Endodermal cell (in vitro differentiated cells): ENCODE results near the gene CRACDL. TPM values are rescaled to one million over a fixed set of nuclear protein-coding genes. Genes with fewer than 3 reads are reported as not detected.

Experiments used
- DNase-seq: peaks from one replicate; pipeline ENCODE4 v3.0.0-alpha.2; 2017
- H3K27ac ChIP-seq: 2 replicates; pipeline ENCODE4 v1.5.1; 2013; ENCODE audit warnings: mild to moderate bottlenecking, low read depth, low read length, moderate library complexity
- H3K27me3 ChIP-seq: 2 replicates; pipeline ENCODE4 v1.6.1; 2013; ENCODE audit warnings: mild to moderate bottlenecking, low read length, moderate library complexity; ENCODE audit not compliant: insufficient read depth, control insufficient read depth, poor library complexity, severe bottlenecking
- H3K36me3 ChIP-seq: 2 replicates; pipeline ENCODE4 v1.7.0; 2013; ENCODE audit warnings: mild to moderate bottlenecking, low read length, moderate library complexity; ENCODE audit not compliant: control insufficient read depth, insufficient read depth
- H3K4me1 ChIP-seq: one replicate; pipeline ENCODE4 v1.7.0; 2013; ENCODE audit warnings: low read length; ENCODE audit not compliant: control insufficient read depth, insufficient read depth
- H3K4me3 ChIP-seq: 2 replicates; pipeline ENCODE4 v1.5.1; 2013; ENCODE audit warnings: mild to moderate bottlenecking, low read length, moderate library complexity
- H3K9ac ChIP-seq: 2 replicates; pipeline ENCODE4 v1.6.1; 2013; ENCODE audit warnings: mild to moderate bottlenecking, low read length, moderate library complexity; ENCODE audit not compliant: poor library complexity, severe bottlenecking; ENCODE audit errors: extremely low read depth
- H3K9me3 ChIP-seq: 2 replicates; pipeline ENCODE4 v1.6.1; 2013; ENCODE audit warnings: mild to moderate bottlenecking, low read length, moderate library complexity; ENCODE audit not compliant: control insufficient read depth
- H3K27ac Mint-ChIP-seq: 2 replicates; pipeline ENCODE4 v1.8.0; 2020; ENCODE audit warnings: mixed read lengths
- H3K27me3 Mint-ChIP-seq: 2 replicates; pipeline ENCODE4 v1.8.0; 2021; ENCODE audit warnings: mild to moderate bottlenecking, mixed read lengths; ENCODE audit not compliant: insufficient read depth
- H3K36me3 Mint-ChIP-seq: 2 replicates; pipeline ENCODE4 v1.8.0; 2020; ENCODE audit warnings: low read depth, mixed read lengths
- H3K4me1 Mint-ChIP-seq: 2 replicates; pipeline ENCODE4 v1.8.0; 2020; ENCODE audit warnings: mixed read lengths
- H3K4me3 Mint-ChIP-seq: 2 replicates; pipeline ENCODE4 v1.8.0; 2020; ENCODE audit warnings: mild to moderate bottlenecking, moderate library complexity, mixed read lengths
- H3K9me3 Mint-ChIP-seq: 2 replicates; pipeline ENCODE4 v1.8.0; 2020; ENCODE audit warnings: mild to moderate bottlenecking, mixed read lengths
- WGBS, 2 experiments: methylation state at CpG; one replicate each; pipeline versions ENCODE4 v1.1.5 to v1.1.7; 2013; ENCODE audit warnings: missing lambda C conversion rate in 2 of 2, mixed read lengths in 1 of 2; ENCODE audit not compliant: insufficient coverage in 1 of 2, insufficient read length in 1 of 2; 5-methylcytosine and 5-hydroxymethylcytosine counted together
- total RNA-seq, 2 donors: library from RNA; stranded (reverse); fragmentation: NEBNext Ultra II Directional in 1 of 2; extraction: Animal tissue kit (Norgen Biotek cat#: 25700) in 1 of 2; gene quantifications; 2 replicates in 1 of 2; 3 replicates in 1 of 2; pipeline ENCODE4 v1.2.1, GENCODE V29; 2021
- TF ChIP-seq, protein P1 (sequence below): fragments of 200-600 bp; sonication (generic); conservative IDR thresholded peaks from 2 replicates; pipeline ENCODE4 v1.5.0; 2021; ENCODE audit warnings: antibody characterized with exemption, mild to moderate bottlenecking

CRACDL gene
- total RNA-seq, 2 donors from 2014 or later = 0.26 to 0.31 TPM

GRCh38 chr2:98913916-98914712 is 21.9 kb downstream of the CRACDL start:
- H3K9ac ChIP-seq = no peak overlapping the region
- Mint-ChIP-seq H3K27me3 (no peaks in the 10 kb centered on the region), H3K9me3 (no peaks in the 10 kb centered on the region), H3K36me3 (no peaks in the 10 kb centered on the region), H3K4me3 (no peak overlapping the region), H3K4me1 (peaks cover 8% of the 10 kb centered on the region), H3K27ac (no peak overlapping the region)
- H3K9me3 ChIP-seq = no peaks in the 10 kb centered on the region
- DNase-seq = peak; percentile 49
- H3K4me1 ChIP-seq = peaks cover 3% of the 10 kb centered on the region
- H3K27ac ChIP-seq = no peak overlapping the region
- H3K27me3 ChIP-seq = no peaks in the 10 kb centered on the region
- 88 to 91% methylated on average over 9 to 12 of the region's 12 CpGs for WGBS, 2 experiments
- no peak overlapping the region for H3K4me3 ChIP-seq
- H3K36me3 ChIP-seq = no peaks in the 10 kb centered on the region
- TF ChIP-seq, protein P1, sequence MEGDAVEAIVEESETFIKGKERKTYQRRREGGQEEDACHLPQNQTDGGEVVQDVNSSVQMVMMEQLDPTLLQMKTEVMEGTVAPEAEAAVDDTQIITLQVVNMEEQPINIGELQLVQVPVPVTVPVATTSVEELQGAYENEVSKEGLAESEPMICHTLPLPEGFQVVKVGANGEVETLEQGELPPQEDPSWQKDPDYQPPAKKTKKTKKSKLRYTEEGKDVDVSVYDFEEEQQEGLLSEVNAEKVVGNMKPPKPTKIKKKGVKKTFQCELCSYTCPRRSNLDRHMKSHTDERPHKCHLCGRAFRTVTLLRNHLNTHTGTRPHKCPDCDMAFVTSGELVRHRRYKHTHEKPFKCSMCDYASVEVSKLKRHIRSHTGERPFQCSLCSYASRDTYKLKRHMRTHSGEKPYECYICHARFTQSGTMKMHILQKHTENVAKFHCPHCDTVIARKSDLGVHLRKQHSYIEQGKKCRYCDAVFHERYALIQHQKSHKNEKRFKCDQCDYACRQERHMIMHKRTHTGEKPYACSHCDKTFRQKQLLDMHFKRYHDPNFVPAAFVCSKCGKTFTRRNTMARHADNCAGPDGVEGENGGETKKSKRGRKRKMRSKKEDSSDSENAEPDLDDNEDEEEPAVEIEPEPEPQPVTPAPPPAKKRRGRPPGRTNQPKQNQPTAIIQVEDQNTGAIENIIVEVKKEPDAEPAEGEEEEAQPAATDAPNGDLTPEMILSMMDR = no peak

DNA sequence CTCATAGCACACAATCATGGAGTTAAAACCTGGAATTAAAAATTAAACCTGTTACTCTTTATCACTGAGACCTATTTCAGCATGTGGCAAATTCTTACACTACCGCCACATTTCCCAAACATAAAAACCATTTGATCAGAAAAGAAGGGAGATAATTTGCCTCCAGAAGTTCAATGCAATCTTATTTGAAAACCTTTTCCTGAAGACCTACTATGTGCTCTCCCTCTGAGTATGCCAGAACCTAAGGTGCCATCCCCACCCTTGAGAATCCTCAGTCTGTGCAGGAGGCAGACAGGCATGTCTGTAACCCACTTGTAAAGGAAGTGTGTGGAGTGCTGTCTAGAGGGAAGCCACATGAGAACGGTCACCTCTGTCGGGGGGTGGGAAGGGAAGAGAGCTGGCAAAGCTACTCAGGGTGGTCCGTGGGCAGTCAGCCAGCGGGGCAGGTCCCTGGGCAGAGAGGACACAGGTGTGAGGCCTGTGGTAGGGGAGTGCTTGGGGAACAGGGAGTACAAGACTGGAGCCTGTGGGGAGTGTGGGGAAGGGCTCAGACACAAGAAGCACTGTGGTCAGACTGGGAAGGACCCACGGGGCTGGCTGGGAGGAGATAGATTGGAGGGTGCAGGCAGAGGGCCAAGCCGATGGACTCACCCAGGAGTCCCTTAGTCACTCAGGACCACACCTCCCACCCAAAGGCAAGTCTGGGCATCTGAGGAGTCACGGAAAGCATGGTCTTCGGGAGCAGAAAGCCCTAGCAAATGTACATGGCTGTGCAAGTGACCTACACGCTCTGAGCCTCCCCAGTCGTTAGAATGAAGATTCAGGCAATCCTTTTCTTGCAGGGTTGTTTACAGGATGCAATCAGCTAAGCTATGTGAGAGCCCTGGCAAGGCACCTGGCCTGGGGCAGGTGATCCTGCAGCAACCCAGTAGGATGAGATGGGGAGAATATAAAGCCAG is 22.8 kb downstream of the CRACDL start:
- no peak overlapping the region for H3K9ac ChIP-seq
- H3K36me3 Mint-ChIP-seq = no peaks in the 10 kb centered on the region
- peaks cover 3% of the 10 kb centered on the region for H3K4me1 ChIP-seq

More for the DNA sequence above, 22.8 kb downstream of the CRACDL start:
- TF ChIP-seq, protein P1 = no peak
- no peak overlapping the region for H3K27ac ChIP-seq
- Mint-ChIP-seq H3K27ac (no peak overlapping the region), H3K4me1 (peaks cover 14% of the 10 kb centered on the region), H3K9me3 (no peaks in the 10 kb centered on the region), H3K27me3 (peaks cover 1% of the 10 kb centered on the region), H3K4me3 (no peak overlapping the region)
- DNase-seq = peak; percentile 40
- H3K9me3 ChIP-seq = no peaks in the 10 kb centered on the region
- no peak overlapping the region for H3K4me3 ChIP-seq
- WGBS, 2 experiments = 91 to 93% methylated on average over 9 to 11 of the region's 11 CpGs
- no peaks in the 10 kb centered on the region for H3K36me3 ChIP-seq
- H3K27me3 ChIP-seq = no peaks in the 10 kb centered on the region
